Epithelial cell of esophagus (primary cell): Measurements from ENCODE around the gene PARVB.

Experiments
- DNase-seq: peaks from one replicate; pipeline ENCODE4 v3.0.0; 2010; ENCODE audit warnings: low read depth
- H3K4me3 ChIP-seq: 2 replicates; pipeline ENCODE4 v1.5.1; 2011; ENCODE audit warnings: mild to moderate bottlenecking, low read length, control low read depth
- TF ChIP-seq, protein P1 (sequence below): IDR thresholded peaks from 2 replicates; pipeline ENCODE4 v1.5.1; 2011; ENCODE audit warnings: low read depth, mild to moderate bottlenecking, low read length, control low read depth, inconsistent platforms; ENCODE audit not compliant: insufficient read depth; ENCODE audit errors: missing control alignments

The PARVB gene

DNA sequence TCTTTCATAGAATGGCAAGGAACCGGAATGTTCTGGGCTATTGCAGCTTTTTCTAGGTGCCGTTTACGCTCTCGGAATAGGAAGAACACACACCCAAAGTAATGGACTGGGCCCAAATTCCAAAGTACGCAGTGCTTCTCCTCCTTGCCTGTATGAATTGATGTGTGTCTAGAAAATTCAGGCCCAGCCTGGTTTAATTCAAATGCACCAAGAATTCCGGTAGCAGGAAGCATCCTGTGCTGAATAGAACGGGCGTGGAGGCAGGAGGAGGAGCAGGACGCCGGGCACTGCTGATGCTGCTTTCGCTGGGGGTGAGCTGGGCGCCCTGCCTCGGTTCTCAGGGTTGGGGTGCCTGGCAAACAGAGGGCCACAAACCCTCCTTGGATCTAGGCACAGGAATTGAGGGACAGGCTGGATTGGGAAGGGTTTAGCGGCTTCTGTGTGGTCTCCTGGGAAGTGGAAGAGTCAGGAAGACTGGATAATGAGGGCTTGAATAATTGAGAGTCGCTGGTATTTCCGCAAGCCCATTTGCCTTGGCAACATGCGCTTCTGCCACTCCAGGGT is 2.0 kb downstream of the PARVB start:
- no peak overlapping the region for H3K4me3 ChIP-seq
- DNase-seq = no peak
- TF ChIP-seq, protein P1, sequence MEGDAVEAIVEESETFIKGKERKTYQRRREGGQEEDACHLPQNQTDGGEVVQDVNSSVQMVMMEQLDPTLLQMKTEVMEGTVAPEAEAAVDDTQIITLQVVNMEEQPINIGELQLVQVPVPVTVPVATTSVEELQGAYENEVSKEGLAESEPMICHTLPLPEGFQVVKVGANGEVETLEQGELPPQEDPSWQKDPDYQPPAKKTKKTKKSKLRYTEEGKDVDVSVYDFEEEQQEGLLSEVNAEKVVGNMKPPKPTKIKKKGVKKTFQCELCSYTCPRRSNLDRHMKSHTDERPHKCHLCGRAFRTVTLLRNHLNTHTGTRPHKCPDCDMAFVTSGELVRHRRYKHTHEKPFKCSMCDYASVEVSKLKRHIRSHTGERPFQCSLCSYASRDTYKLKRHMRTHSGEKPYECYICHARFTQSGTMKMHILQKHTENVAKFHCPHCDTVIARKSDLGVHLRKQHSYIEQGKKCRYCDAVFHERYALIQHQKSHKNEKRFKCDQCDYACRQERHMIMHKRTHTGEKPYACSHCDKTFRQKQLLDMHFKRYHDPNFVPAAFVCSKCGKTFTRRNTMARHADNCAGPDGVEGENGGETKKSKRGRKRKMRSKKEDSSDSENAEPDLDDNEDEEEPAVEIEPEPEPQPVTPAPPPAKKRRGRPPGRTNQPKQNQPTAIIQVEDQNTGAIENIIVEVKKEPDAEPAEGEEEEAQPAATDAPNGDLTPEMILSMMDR = no peak

DNA sequence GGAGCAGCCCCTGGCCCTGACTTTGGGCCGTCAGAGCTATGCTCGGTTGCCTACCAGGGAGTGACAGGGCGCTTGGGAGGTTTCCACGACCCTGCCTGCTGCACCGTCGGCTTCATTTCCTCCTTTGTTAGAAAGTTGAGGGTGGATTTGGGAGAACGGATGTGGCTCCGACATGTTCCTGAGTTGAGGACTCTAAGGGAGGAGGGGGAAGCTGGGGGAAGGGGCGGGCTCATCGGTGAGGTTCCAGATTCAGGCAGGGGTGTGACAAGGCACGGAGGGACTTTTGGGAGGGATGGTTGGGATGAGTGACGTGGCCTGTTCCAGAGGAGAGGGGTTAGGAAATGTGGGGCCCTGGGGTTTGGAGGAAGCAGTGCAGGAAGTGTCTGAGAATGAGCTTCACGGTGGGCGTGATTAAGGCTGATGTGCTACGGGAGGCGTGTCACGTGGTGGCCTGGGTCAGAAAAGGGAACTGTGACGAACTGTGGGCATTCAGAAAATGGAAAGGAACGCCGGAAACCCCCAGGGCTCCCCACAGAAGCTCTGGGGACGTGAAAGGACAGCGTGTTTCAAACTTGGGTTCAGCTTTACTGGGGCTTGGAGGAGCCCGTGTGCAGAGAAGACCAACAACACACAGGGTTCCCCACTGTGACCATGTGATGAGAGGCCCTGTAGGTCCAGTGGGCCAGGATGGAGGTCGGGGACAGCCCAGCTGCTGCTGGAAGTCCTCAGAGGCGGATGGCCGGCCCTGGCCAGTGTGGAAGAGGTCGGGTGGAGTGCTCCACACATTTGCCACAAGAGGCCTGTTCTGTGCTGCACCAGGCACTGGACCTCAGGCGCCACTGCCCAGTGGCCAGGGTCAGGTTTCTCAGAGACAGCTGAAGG is 2.8 kb downstream of the PARVB start:
- no peak for DNase-seq
- TF ChIP-seq, protein P1 = no peak
- H3K4me3 ChIP-seq = no peak overlapping the region

GRCh38 chr22:44028091-44028490 is 4.0 kb downstream of the PARVB start:
- DNase-seq = no peak
- H3K4me3 ChIP-seq = no peak overlapping the region
- TF ChIP-seq, protein P1 = no peak

GRCh38 chr22:44029069-44029468 is 5.0 kb downstream of the PARVB start:
- no peak for DNase-seq
- TF ChIP-seq, protein P1 = no peak
- no peak overlapping the region for H3K4me3 ChIP-seq

DNA sequence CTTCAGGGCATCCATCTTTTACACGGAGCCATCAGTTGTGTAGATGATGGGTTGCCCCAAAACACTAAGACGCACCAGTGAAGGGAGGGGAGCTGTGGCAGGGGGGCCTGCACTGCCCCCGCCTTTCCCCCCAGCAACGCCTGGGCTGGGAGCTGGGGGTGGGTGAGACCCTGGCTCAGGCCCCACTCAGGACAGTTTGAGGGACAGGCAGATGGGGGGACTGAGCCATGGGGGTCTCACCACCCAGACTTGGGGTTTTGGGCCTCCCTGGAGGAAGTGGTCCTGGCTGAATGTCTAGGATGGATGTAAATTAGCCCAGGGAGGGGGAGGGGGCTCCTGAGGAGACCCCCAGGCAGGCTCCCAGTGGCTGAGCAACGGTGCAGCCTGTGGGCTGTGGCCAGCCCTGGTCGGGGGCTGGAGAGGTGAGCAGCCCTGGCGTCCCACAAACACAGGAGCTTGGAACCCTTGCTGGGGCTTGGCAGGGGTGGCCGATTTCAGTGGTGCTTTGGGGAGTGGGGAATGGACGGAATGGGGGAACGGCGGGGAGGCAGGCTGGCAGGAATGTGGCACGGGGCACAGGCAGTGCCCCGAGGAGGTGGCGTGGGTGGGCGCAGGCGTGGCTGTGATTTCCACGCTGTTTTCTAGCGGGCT is 6.1 kb downstream of the PARVB start:
- TF ChIP-seq, protein P1 = no peak
- no peak for DNase-seq
- no peak overlapping the region for H3K4me3 ChIP-seq

- no peak for DNase-seq
- TF ChIP-seq, protein P1 = no peak
- H3K4me3 ChIP-seq = no peak overlapping the region
These were observed 6.6 kb downstream of the PARVB start for GRCh38 chr22:44030702-44031082.
